H1 (cell line): ENCODE results near the gene MCEMP1. TPM values are rescaled to one million over a fixed set of nuclear protein-coding genes. Genes with fewer than 3 reads are reported as not detected.

ENCODE experiments used
- CTCF ChIA-PET: fragments of 300-600 bp; sonication (Branson Sonifier 250); formaldehyde crosslinking; loops from one replicate; lab custom pipeline; 2021; ENCODE audit not compliant: partially characterized antibody; lab: Charles Lee
- POLR2A ChIA-PET: fragments of 300-600 bp; sonication (Branson Sonifier 250); formaldehyde crosslinking; loops from one replicate; lab custom pipeline; 2021; ENCODE audit warnings: inconsistent platforms; ENCODE audit not compliant: partially characterized antibody; lab: Charles Lee
- DNase-seq, 2 experiments: peaks; one replicate each; pipeline versions ENCODE4 v3.0.0 to v3.0.0-alpha.2; 2010 to 2022; ENCODE audit warnings: low spot score in 2 of 2, low read depth in 1 of 2, mixed read lengths in 1 of 2
- FAIRE-seq: peaks from 2 replicates; lab custom pipeline; 2011; peaks lifted over from hg19 to GRCh38; lab: Jason Lieb, UNC
- H2AFZ ChIP-seq: 2 replicates; pipeline ENCODE4 v1.8.1; 2012; ENCODE audit warnings: low read length, inconsistent platforms
- H2AK5ac ChIP-seq: 2 replicates; pipeline ENCODE4 v1.6.1; 2013; ENCODE audit warnings: low read depth, low read length
- H2BK120ac ChIP-seq: replicated peaks from 2 replicates; pipeline ENCODE3; 2013; ENCODE audit warnings: low read depth, low read length, inconsistent platforms
- H2BK12ac ChIP-seq: 2 replicates; pipeline ENCODE4 v1.6.1; 2013; ENCODE audit warnings: low read depth, low read length
- H2BK15ac ChIP-seq: 2 replicates; pipeline ENCODE4 v1.6.1; 2013; ENCODE audit warnings: low read length
- H2BK20ac ChIP-seq: 2 replicates; pipeline ENCODE4 v1.6.1; 2013; ENCODE audit warnings: low read length
- H2BK5ac ChIP-seq: 2 replicates; pipeline ENCODE4 v1.6.1; 2013; ENCODE audit warnings: low read depth, low read length
- H3K14ac ChIP-seq: 2 replicates; pipeline ENCODE4 v1.6.1; 2013; ENCODE audit warnings: inconsistent platforms; ENCODE audit not compliant: insufficient read length
- H3K18ac ChIP-seq: 2 replicates; pipeline ENCODE4 v1.6.1; 2013; ENCODE audit warnings: low read length; ENCODE audit errors: extremely low read depth
- H3K23ac ChIP-seq: 2 replicates; pipeline ENCODE4 v1.6.1; 2013; ENCODE audit warnings: inconsistent platforms; ENCODE audit not compliant: insufficient read length
- H3K23me2 ChIP-seq: 2 replicates; pipeline ENCODE4 v1.6.1; 2013; ENCODE audit warnings: low read depth, low read length
- H3K27ac ChIP-seq: 2 replicates; pipeline ENCODE4 v1.6.1; 2011; ENCODE audit warnings: low read depth, low read length, inconsistent platforms
- H3K27me3 ChIP-seq, 4 experiments: replicated peaks in 1 of 4; 1 replicate in 1 of 4; 2 replicates in 3 of 4; pipeline versions ENCODE4 v1.6.1 to v1.8.1; 2011 to 2013; ENCODE audit warnings: low read length in 3 of 4, mild to moderate bottlenecking in 3 of 4, inconsistent platforms in 2 of 4, mixed read lengths in 2 of 4, moderate library complexity in 1 of 4; ENCODE audit not compliant: control insufficient read depth in 3 of 4, insufficient read depth in 3 of 4; ENCODE audit errors: extremely low read depth in 1 of 4
- H3K36me3 ChIP-seq, 4 experiments: 2 replicates each; pipeline versions ENCODE4 v1.6.1 to v1.8.1; 2011 to 2013; ENCODE audit warnings: mild to moderate bottlenecking in 4 of 4, low read length in 3 of 4, moderate library complexity in 2 of 4, control low read depth in 1 of 4, inconsistent platforms in 1 of 4; ENCODE audit not compliant: insufficient read depth in 4 of 4, control insufficient read depth in 2 of 4
- H3K4ac ChIP-seq: replicated peaks from 2 replicates; pipeline ENCODE3; 2013; ENCODE audit warnings: low read length, low read depth, mixed read lengths, inconsistent platforms; ENCODE audit not compliant: insufficient read length
- H3K4me1 ChIP-seq, 4 experiments: replicated peaks in 1 of 4; 1 replicate in 1 of 4; 2 replicates in 3 of 4; pipeline versions ENCODE4 v1.6.1 to v1.8.1; 2011 to 2013; ENCODE audit warnings: low read length in 3 of 4, inconsistent platforms in 2 of 4, mixed read lengths in 1 of 4; ENCODE audit not compliant: insufficient read depth in 4 of 4, control insufficient read depth in 3 of 4
- H3K4me2 ChIP-seq, 2 experiments: 2 replicates each; pipeline versions ENCODE4 v1.6.1 to v1.8.1; 2011 to 2013; ENCODE audit warnings: low read depth in 2 of 2, low read length in 2 of 2, control low read depth in 1 of 2, inconsistent platforms in 1 of 2, mild to moderate bottlenecking in 1 of 2; ENCODE audit not compliant: insufficient read depth in 1 of 2
- H3K4me3 ChIP-seq, 4 experiments: fragments of 200-600, 300-600 bp in 1 of 4; sonication (generic), shearing (Covaris generic), sonication (Bioruptor Twin) in 1 of 4; 2 replicates each; pipeline versions ENCODE4 v1.5.1 to v1.8.1; 2011 to 2016; ENCODE audit warnings: low read length in 4 of 4, low read depth in 3 of 4, control low read depth in 2 of 4, inconsistent platforms in 2 of 4, mild to moderate bottlenecking in 2 of 4, mixed read lengths in 1 of 4, moderate library complexity in 1 of 4; ENCODE audit not compliant: insufficient read depth in 2 of 4; ENCODE audit errors: extremely low read depth in 1 of 4
- H3K56ac ChIP-seq: replicated peaks from 2 replicates; pipeline ENCODE3; 2013; ENCODE audit warnings: low read depth, mild to moderate bottlenecking, mixed read lengths, low read length, inconsistent platforms; ENCODE audit not compliant: insufficient read length
- H3K79me1 ChIP-seq: 2 replicates; pipeline ENCODE4 v1.6.1; 2013; ENCODE audit warnings: low read depth, low read length, control low read depth
- H3K79me2 ChIP-seq, 2 experiments: 2 replicates each; pipeline versions ENCODE4 v1.6.1 to v1.8.1; 2012 to 2013; ENCODE audit warnings: low read length in 2 of 2, mild to moderate bottlenecking in 2 of 2, inconsistent platforms in 1 of 2; ENCODE audit not compliant: insufficient read depth in 2 of 2, control insufficient read depth in 1 of 2
- H3K9ac ChIP-seq, 4 experiments: replicated peaks in 1 of 4; 1 replicate in 1 of 4; 2 replicates in 3 of 4; pipeline versions ENCODE4 v1.6.1 to v1.8.1; 2011 to 2013; ENCODE audit warnings: low read depth in 3 of 4, low read length in 3 of 4, control low read depth in 2 of 4, mild to moderate bottlenecking in 2 of 4, moderate library complexity in 2 of 4, inconsistent platforms in 1 of 4; ENCODE audit errors: extremely low read depth in 1 of 4
- H3K9me3 ChIP-seq, 2 experiments: 2 replicates each; pipeline versions ENCODE4 v1.6.1 to v1.8.1; 2012 to 2013; ENCODE audit warnings: mild to moderate bottlenecking in 2 of 2, moderate library complexity in 2 of 2, control low read depth in 1 of 2, inconsistent platforms in 1 of 2, low read depth in 1 of 2, low read length in 1 of 2, mixed read lengths in 1 of 2; ENCODE audit not compliant: insufficient read depth in 2 of 2
- H4K20me1 ChIP-seq, 2 experiments: replicated peaks in 1 of 2; 2 replicates each; pipeline versions ENCODE3 to v1.8.1; 2011 to 2013; ENCODE audit warnings: inconsistent platforms in 2 of 2, low read length in 2 of 2, mild to moderate bottlenecking in 1 of 2; ENCODE audit not compliant: insufficient read depth in 2 of 2, control insufficient read depth in 1 of 2
- H4K5ac ChIP-seq: 2 replicates; pipeline ENCODE4 v1.6.1; 2013; ENCODE audit warnings: low read length, low read depth, mixed read lengths, inconsistent platforms; ENCODE audit not compliant: insufficient read length
- H4K8ac ChIP-seq: 2 replicates; pipeline ENCODE4 v1.8.0; 2013; ENCODE audit warnings: mild to moderate bottlenecking, moderate library complexity, low read length, inconsistent platforms; ENCODE audit not compliant: insufficient read depth; ENCODE audit errors: extremely low read depth
- H4K91ac ChIP-seq: replicated peaks from 2 replicates; pipeline ENCODE3; 2013; ENCODE audit warnings: low read length, mixed read lengths, inconsistent platforms; ENCODE audit not compliant: insufficient read length
- BCL11A ChIP-seq, 2 experiments: IDR thresholded peaks; one replicate each; pipeline ENCODE4 v1.6.1; 2011; ENCODE audit warnings: low read depth in 2 of 2, low read length in 2 of 2, mild to moderate bottlenecking in 2 of 2
- CBX5 ChIP-seq: fragments of 300-800, 300-1000 bp; sonication (generic); IDR thresholded peaks from 2 replicates; pipeline ENCODE4 v1.7.1; 2016; ENCODE audit warnings: antibody characterized with exemption, low read length, low read depth
- CREB1 ChIP-seq: IDR thresholded peaks from 2 replicates; pipeline ENCODE4 v1.6.1; 2012; ENCODE audit warnings: inconsistent platforms
- EZH2 ChIP-seq: fragments of 200-600 bp; sonication (generic); IDR thresholded peaks from 2 replicates; pipeline ENCODE4 v1.7.1; 2012; ENCODE audit warnings: low read depth, mild to moderate bottlenecking, moderate library complexity, low read length, inconsistent platforms; ENCODE audit not compliant: severe bottlenecking
- JUN ChIP-seq: IDR thresholded peaks from 2 replicates; pipeline ENCODE4 v1.6.1; 2011; ENCODE audit warnings: low read depth, mild to moderate bottlenecking, improper control_type of control experiment, low read length
- SP4 ChIP-seq: IDR thresholded peaks from 2 replicates; pipeline ENCODE4 v1.6.1; 2012; ENCODE audit warnings: low read length, inconsistent platforms
- SUZ12 ChIP-seq: fragments of 200-600 bp; sonication (generic); IDR thresholded peaks from 2 replicates; pipeline ENCODE4 v1.6.1; 2012; ENCODE audit warnings: mild to moderate bottlenecking, inconsistent platforms, low read length, moderate library complexity, mixed read lengths
- TBP ChIP-seq: IDR thresholded peaks from 2 replicates; pipeline ENCODE4 v1.6.1; 2011; ENCODE audit warnings: low read depth, low read length, improper control_type of control experiment
- YY1 ChIP-seq: IDR thresholded peaks from 2 replicates; pipeline ENCODE4 v1.6.1; 2011; ENCODE audit warnings: low read depth, mild to moderate bottlenecking, low read length
- ZNF274 ChIP-seq: IDR thresholded peaks from 2 replicates; pipeline ENCODE4 v1.7.0; 2012; ENCODE audit warnings: low read length, borderline replicate concordance; ENCODE audit errors: extremely low read depth
- WGBS, 2 experiments: shearing (Covaris generic) in 1 of 2; methylation state at CpG; one replicate each; pipeline versions ENCODE4 v1.1.6 to v1.1.7; 2013 to 2015; ENCODE audit warnings: low lambda C conversion rate in 2 of 2, mixed read lengths in 2 of 2, inconsistent platforms in 1 of 2, low coverage in 1 of 2, missing lambda C conversion rate in 1 of 2; ENCODE audit not compliant: insufficient replicate concordance in 2 of 2, insufficient coverage in 1 of 2, insufficient read length in 1 of 2; ENCODE audit errors: extremely low coverage in 1 of 2, missing lambda C conversion rate in 1 of 2; 5-methylcytosine and 5-hydroxymethylcytosine counted together
- polyA plus RNA-seq, 7 experiments: library from polyadenylated mRNA; depleted of rRNA in 3 of 7; stranded (reverse) in 5 of 7; unstranded in 2 of 7; fragments of >200 nt in 5 of 7; fragments of 200-250 nt in 2 of 7; gene quantifications; 1 replicate in 5 of 7; 2 replicates in 1 of 7; 4 replicates in 1 of 7; pipeline versions ENCODE4 v1.2.1 to v1.2.3, GENCODE V29; 2011 to 2013; ENCODE audit warnings: missing spikeins in 2 of 7, mixed read lengths in 2 of 7
- total RNA-seq: library from RNA; stranded (reverse); fragmentation: NEBNext Ultra II Directional; extraction: Animal tissue kit (Norgen Biotek cat#: 25700); gene quantifications from 2 replicates; pipeline ENCODE4 v1.2.1, GENCODE V29; 2021
- TF ChIP-seq, protein P1 (sequence below): IDR thresholded peaks from 2 replicates; pipeline ENCODE4 v1.6.1; 2012; ENCODE audit warnings: inconsistent platforms
- TF ChIP-seq, protein P2 (sequence below), 3 experiments: IDR thresholded peaks; 1 replicate in 2 of 3; 2 replicates in 1 of 3; pipeline versions ENCODE4 v1.5.1 to v1.6.1; 2011; ENCODE audit warnings: low read length in 3 of 3, mild to moderate bottlenecking in 3 of 3, inconsistent platforms in 2 of 3, low read depth in 1 of 3, moderate library complexity in 1 of 3; ENCODE audit not compliant: insufficient read depth in 1 of 3; ENCODE audit errors: control extremely low read depth in 1 of 3

MCEMP1 gene
- total and polyA plus RNA-seq, 2 of the 8 experiments (the other 6 are each of a cell fraction or from before 2014, with no cell fraction given), result not detected

DNA sequence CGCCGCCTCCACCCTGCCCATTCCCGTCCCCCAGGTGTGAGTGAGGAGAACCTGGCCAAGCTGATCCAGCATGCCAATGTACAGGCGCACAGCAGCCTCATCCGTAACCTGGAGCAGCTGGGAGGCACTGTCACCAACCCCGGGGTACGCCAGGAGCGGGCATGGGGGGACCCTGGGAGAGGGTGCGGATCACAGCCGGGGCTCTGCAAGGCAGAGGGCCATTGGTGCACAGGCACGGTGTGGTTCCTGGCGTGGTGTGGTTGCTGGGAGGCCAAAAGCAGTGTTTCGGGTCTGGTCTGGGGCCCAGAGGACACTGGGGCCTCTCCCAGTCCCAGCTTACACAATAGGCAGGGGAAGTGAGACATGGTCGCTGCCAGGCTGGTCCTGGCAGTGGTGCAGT, 31.7 kb upstream of the MCEMP1 start:
- no peak overlapping the region for H3K14ac ChIP-seq
- no peak overlapping the region for H3K27ac ChIP-seq
- H4K20me1 ChIP-seq, result peaks cover 0 to 10% of the 10 kb centered on the region in 2 experiments
- H3K36me3 ChIP-seq, result peaks cover 0 to 3% (median 0%) of the 10 kb centered on the region in 4 experiments; a peak in 2 of 8 replicates
- H2AK5ac ChIP-seq, result no peak overlapping the region
- H2BK12ac ChIP-seq, result no peak overlapping the region
- H3K4me1 ChIP-seq, result peaks cover 0 to 5% (median 0%) of the 10 kb centered on the region in 4 experiments; a peak in 2 of 7 replicates
- no peak overlapping the region for H2BK20ac ChIP-seq
- no peak overlapping the region for H3K4me2 ChIP-seq
- no peak overlapping the region for H2BK5ac ChIP-seq
- no peak overlapping the region for H3K56ac ChIP-seq
- H2AFZ ChIP-seq, result no peak overlapping the region
- H4K91ac ChIP-seq, result no peak overlapping the region
- H3K18ac ChIP-seq, result no peak overlapping the region
- peaks cover 0 to under 1% (median 0%) of the 10 kb centered on the region in 4 experiments; a peak in 1 of 7 replicates for H3K27me3 ChIP-seq
- FAIRE-seq, result no peak
- H3K79me2 ChIP-seq, result no peaks in the 10 kb centered on the region
- no peak overlapping the region for H4K5ac ChIP-seq
- no peak for DNase-seq
- no peak overlapping the region for H2BK15ac ChIP-seq
- H2BK120ac ChIP-seq, result no peak overlapping the region
- H3K79me1 ChIP-seq, result no peaks in the 10 kb centered on the region; the same call in 1 of the 2 replicates
- no peak overlapping the region for H3K23ac ChIP-seq
- CTCF ChIA-PET, result interaction anchor here (1.1 to 1.8 kb wide), 3 partner anchors 11 to 155 kb away, joined by 4 to 7 read pairs (median 6); no protein-coding TSS in a partner anchor
- POLR2A ChIA-PET, result interaction anchor here (0.6 to 1.8 kb wide), 3 partner anchors 10 to 81 kb away, joined by 3 to 8 read pairs (median 3); no protein-coding TSS in a partner anchor
- no peak overlapping the region for H3K9ac ChIP-seq
- no peak overlapping the region for H3K4ac ChIP-seq
- WGBS, 2 experiments, result 89% methylated on average over 14 of the region's 14 CpGs; no CpG with 5 or more reads in 1 of the 2 experiments
- no peak overlapping the region for H4K8ac ChIP-seq
- peaks cover 2% of the 10 kb centered on the region; the same call in 1 of the 2 replicates for H3K23me2 ChIP-seq
- H3K4me3 ChIP-seq, result no peak overlapping the region
- H3K9me3 ChIP-seq, result no peaks in the 10 kb centered on the region
- TF ChIP-seq JUN (no peak), SUZ12 (no peak), BCL11A (IDR thresholded peaks at IDR 0.05; ENCODE audit: low read depth in 2 of 2, low read length in 2 of 2) (no peak), SP4 (no peak), TBP (no peak), CREB1 (no peak), YY1 (no peak), EZH2 (no peak), ZNF274 (no peak), CBX5 (no peak)
- TF ChIP-seq, protein P1, sequence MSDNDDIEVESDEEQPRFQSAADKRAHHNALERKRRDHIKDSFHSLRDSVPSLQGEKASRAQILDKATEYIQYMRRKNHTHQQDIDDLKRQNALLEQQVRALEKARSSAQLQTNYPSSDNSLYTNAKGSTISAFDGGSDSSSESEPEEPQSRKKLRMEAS, result no peak
- TF ChIP-seq, protein P2, sequence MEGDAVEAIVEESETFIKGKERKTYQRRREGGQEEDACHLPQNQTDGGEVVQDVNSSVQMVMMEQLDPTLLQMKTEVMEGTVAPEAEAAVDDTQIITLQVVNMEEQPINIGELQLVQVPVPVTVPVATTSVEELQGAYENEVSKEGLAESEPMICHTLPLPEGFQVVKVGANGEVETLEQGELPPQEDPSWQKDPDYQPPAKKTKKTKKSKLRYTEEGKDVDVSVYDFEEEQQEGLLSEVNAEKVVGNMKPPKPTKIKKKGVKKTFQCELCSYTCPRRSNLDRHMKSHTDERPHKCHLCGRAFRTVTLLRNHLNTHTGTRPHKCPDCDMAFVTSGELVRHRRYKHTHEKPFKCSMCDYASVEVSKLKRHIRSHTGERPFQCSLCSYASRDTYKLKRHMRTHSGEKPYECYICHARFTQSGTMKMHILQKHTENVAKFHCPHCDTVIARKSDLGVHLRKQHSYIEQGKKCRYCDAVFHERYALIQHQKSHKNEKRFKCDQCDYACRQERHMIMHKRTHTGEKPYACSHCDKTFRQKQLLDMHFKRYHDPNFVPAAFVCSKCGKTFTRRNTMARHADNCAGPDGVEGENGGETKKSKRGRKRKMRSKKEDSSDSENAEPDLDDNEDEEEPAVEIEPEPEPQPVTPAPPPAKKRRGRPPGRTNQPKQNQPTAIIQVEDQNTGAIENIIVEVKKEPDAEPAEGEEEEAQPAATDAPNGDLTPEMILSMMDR (IDR thresholded peaks at IDR 0.05; ENCODE audit: control extremely low read depth in 1 of 3, insufficient read depth in 1 of 3, low read depth in 1 of 3, low read length in 3 of 3), result no peak
